ENCODE data around the gene SCNN1B. TPM values are rescaled to one million over a fixed set of nuclear protein-coding genes. Genes with fewer than 3 reads are reported as not detected.

The SCNN1B gene
- total RNA-seq, 1 experiment from 2014 or later: 2.5 TPM

GRCh38 chr16:23354246-23354645 lies 52.1 kb downstream of the SCNN1B start:
- H3K9me3 ChIP-seq (ENCODE audit: low read depth, low read length, poor library complexity, severe bottlenecking): no peaks in the 10 kb centered on the region
- no TSS peak for BruUV-seq (replicated peaks)
- H3K4me1 ChIP-seq (ENCODE audit: insufficient read depth, low read length, poor library complexity, severe bottlenecking): no peaks in the 10 kb centered on the region
- H3K36me3 ChIP-seq (ENCODE audit: insufficient read depth, low read length, poor library complexity, severe bottlenecking): no peaks in the 10 kb centered on the region
- H3K27ac ChIP-seq (ENCODE audit: low read depth, low read length, poor library complexity, severe bottlenecking): no peak overlapping the region
- no peaks in the 10 kb centered on the region for H3K27me3 ChIP-seq (replicated peaks; ENCODE audit: insufficient read depth, low read depth, low read length, poor library complexity)
- POLR2A ChIA-PET (ENCODE audit: low non-redundant PET): no interaction called here
- no peak for DNase-seq (ENCODE audit: low spot score)
- CTCF ChIA-PET: interaction anchor here (0.5 kb wide), 1 partner anchor 330 kb away, joined by 5 read pairs; no protein-coding TSS in a partner anchor
- intact Hi-C loops (cut with micrococcal nuclease; ENCODE audit: unreplicated experiment): no loop called here
- no peak overlapping the region for H3K4me3 ChIP-seq (ENCODE audit: low read depth, low read length, poor library complexity, severe bottlenecking)
- TF ChIP-seq EZH2 (IDR thresholded peaks at IDR 0.05; ENCODE audit: borderline replicate concordance, low read depth, low read length, poor library complexity, severe bottlenecking): no peak
- TF ChIP-seq CTCF (conservative IDR thresholded peaks at IDR 0.05; ENCODE audit: low read depth, low read length): no peak

- intact Hi-C loops (cut with micrococcal nuclease; ENCODE audit: unreplicated experiment): no loop called here
- Histone ChIP-seq H3K9me3 (ENCODE audit: low read depth, low read length, poor library complexity, severe bottlenecking) (no peaks in the 10 kb centered on the region), H3K27ac (ENCODE audit: low read depth, low read length, poor library complexity, severe bottlenecking) (no peak overlapping the region), H3K36me3 (ENCODE audit: insufficient read depth, low read length, poor library complexity, severe bottlenecking) (no peaks in the 10 kb centered on the region), H3K27me3 (replicated peaks; ENCODE audit: insufficient read depth, low read depth, low read length, poor library complexity) (no peaks in the 10 kb centered on the region), H3K4me1 (ENCODE audit: insufficient read depth, low read length, poor library complexity, severe bottlenecking) (no peaks in the 10 kb centered on the region), H3K4me3 (ENCODE audit: low read depth, low read length, poor library complexity, severe bottlenecking) (no peak overlapping the region)
- BruUV-seq (replicated peaks): no TSS peak
- DNase-seq (ENCODE audit: low spot score): no peak
- TF ChIP-seq CTCF (conservative IDR thresholded peaks at IDR 0.05; ENCODE audit: low read depth, low read length) (no peak), EZH2 (IDR thresholded peaks at IDR 0.05; ENCODE audit: borderline replicate concordance, low read depth, low read length, poor library complexity, severe bottlenecking) (no peak)
- ChIA-PET POLR2A (ENCODE audit: low non-redundant PET) (interaction anchor here (0.6 kb wide), 1 partner anchor 8 kb away, joined by 4 read pairs; no protein-coding TSS in a partner anchor), CTCF (interaction anchor here (0.6 kb wide), 2 partner anchors 194 to 1349 kb away, joined by 3 to 7 read pairs; no protein-coding TSS in a partner anchor)
Measured at GRCh38 chr16:23355106-23355670, 53.1 kb downstream of the SCNN1B start.

- intact Hi-C loops (cut with micrococcal nuclease; ENCODE audit: unreplicated experiment): no loop called here
- ChIA-PET CTCF (no interaction called here), POLR2A (ENCODE audit: low non-redundant PET) (no interaction called here)
Measured at GRCh38 chr16:23356941-23357340, 54.8 kb downstream of the SCNN1B start.

More at GRCh38 chr16:23356941-23357340, 54.8 kb downstream of the SCNN1B start:
- H3K36me3 ChIP-seq (ENCODE audit: insufficient read depth, low read length, poor library complexity, severe bottlenecking): no peaks in the 10 kb centered on the region
- no peaks in the 10 kb centered on the region for H3K9me3 ChIP-seq (ENCODE audit: low read depth, low read length, poor library complexity, severe bottlenecking)
- no peak for DNase-seq (ENCODE audit: low spot score)
- H3K4me3 ChIP-seq (ENCODE audit: low read depth, low read length, poor library complexity, severe bottlenecking): no peak overlapping the region
- no peak for TF ChIP-seq EZH2 (IDR thresholded peaks at IDR 0.05; ENCODE audit: borderline replicate concordance, low read depth, low read length, poor library complexity, severe bottlenecking)
- TF ChIP-seq CTCF (conservative IDR thresholded peaks at IDR 0.05; ENCODE audit: low read depth, low read length): no peak
- no peaks in the 10 kb centered on the region for H3K4me1 ChIP-seq (ENCODE audit: insufficient read depth, low read length, poor library complexity, severe bottlenecking)
- H3K27ac ChIP-seq (ENCODE audit: low read depth, low read length, poor library complexity, severe bottlenecking): no peak overlapping the region
- BruUV-seq (replicated peaks): no TSS peak
- H3K27me3 ChIP-seq (replicated peaks; ENCODE audit: insufficient read depth, low read depth, low read length, poor library complexity): no peaks in the 10 kb centered on the region
